Caco-2 (cell line): ENCODE results near the gene INHBB. TPM values are rescaled to one million over a fixed set of nuclear protein-coding genes. Genes with fewer than 3 reads are reported as not detected.
A peak's percentile ranks its signal among the peaks of the same experiment; 100 is the strongest.

ENCODE experiments used
- BruUV-seq: library from RNA; stranded (reverse); fragments of 400-500 nt; replicated peaks from 2 replicates; lab custom pipeline; 2021; lab: Mats Ljungman, UMichigan
- CTCF ChIA-PET: fragments of 300-600 bp; sonication (Branson Sonifier 250); formaldehyde crosslinking; loops from one replicate; lab custom pipeline; 2022; ENCODE audit warnings: antibody characterized with exemption; lab: Charles Lee
- POLR2A ChIA-PET: fragments of 300-600 bp; sonication (Branson Sonifier 250); formaldehyde crosslinking; loops from one replicate; lab custom pipeline; 2022; ENCODE audit warnings: antibody characterized with exemption; lab: Charles Lee
- DNase-seq, 2 experiments: peaks; one replicate each; pipeline versions ENCODE4 v3.0.0 to v3.0.0-alpha.2; 2020 to 2022
- H3K27me3 ChIP-seq: replicated peaks from 2 replicates; pipeline ENCODE4 v1.6.0; 2011; ENCODE audit warnings: low read length; ENCODE audit not compliant: control insufficient read depth, insufficient read depth
- H3K36me3 ChIP-seq: 2 replicates; pipeline ENCODE4 v1.5.1; 2011; ENCODE audit warnings: low read length; ENCODE audit not compliant: control insufficient read depth, insufficient read depth
- H3K4me1 ChIP-seq: fragments of 250-450 bp; sonication (Bioruptor Pico); 2 replicates; pipeline ENCODE4 v1.5.1; 2020; ENCODE audit warnings: mild to moderate bottlenecking
- H3K4me3 ChIP-seq: 2 replicates; pipeline ENCODE4 v1.5.1; 2011; ENCODE audit warnings: low read depth, mild to moderate bottlenecking, control low read depth, low read length
- H3K9me3 ChIP-seq: fragments of 250-450 bp; sonication (Bioruptor Pico); 2 replicates; pipeline ENCODE4 v1.5.1; 2020; ENCODE audit warnings: mild to moderate bottlenecking, moderate library complexity
- H3K27ac Mint-ChIP-seq: one replicate; pipeline ENCODE4 v1.8.0; 2022; ENCODE audit warnings: mixed read lengths; ENCODE audit not compliant: unreplicated experiment
- H3K27me3 Mint-ChIP-seq: one replicate; pipeline ENCODE4 v1.8.0; 2022; ENCODE audit warnings: mixed read lengths; ENCODE audit not compliant: insufficient read depth, unreplicated experiment
- H3K36me3 Mint-ChIP-seq: one replicate; pipeline ENCODE4 v1.8.0; 2022; ENCODE audit warnings: mild to moderate bottlenecking, mixed read lengths; ENCODE audit not compliant: insufficient read depth, unreplicated experiment
- H3K4me1 Mint-ChIP-seq: one replicate; pipeline ENCODE4 v1.8.0; 2022; ENCODE audit warnings: low read depth, mixed read lengths; ENCODE audit not compliant: unreplicated experiment
- H3K4me3 Mint-ChIP-seq: one replicate; pipeline ENCODE4 v1.8.0; 2022; ENCODE audit warnings: mild to moderate bottlenecking, moderate library complexity, mixed read lengths; ENCODE audit not compliant: unreplicated experiment
- H3K9me3 Mint-ChIP-seq: one replicate; pipeline ENCODE4 v1.8.0; 2022; ENCODE audit warnings: mixed read lengths; ENCODE audit not compliant: unreplicated experiment
- intact Hi-C: fragments of 100-400 bp; cut with micrococcal nuclease; formaldehyde crosslinking; loops from one replicate; pipeline ENCODE4 v1.10.0; 2022; ENCODE audit not compliant: unreplicated experiment
- total RNA-seq: library from RNA; stranded (reverse); gene quantifications from 2 replicates; pipeline ENCODE4 v1.2.3, GENCODE V29; 2022
- TF ChIP-seq, protein P1 (sequence below), 2 experiments: fragments of 200-600 bp in 1 of 2; IDR thresholded peaks; 1 replicate in 1 of 2; 2 replicates in 1 of 2; pipeline versions ENCODE4 v1.5.1 to v1.8.0; 2011 to 2022; ENCODE audit warnings: antibody characterized with exemption in 1 of 2, control low read depth in 1 of 2, inconsistent platforms in 1 of 2, low read depth in 1 of 2, low read length in 1 of 2, mild to moderate bottlenecking in 1 of 2, moderate library complexity in 1 of 2; ENCODE audit not compliant: insufficient read depth in 1 of 2, severe bottlenecking in 1 of 2, unreplicated experiment in 1 of 2

The INHBB gene
- total RNA-seq, 1 experiment from 2014 or later = 28.9 TPM

DNA sequence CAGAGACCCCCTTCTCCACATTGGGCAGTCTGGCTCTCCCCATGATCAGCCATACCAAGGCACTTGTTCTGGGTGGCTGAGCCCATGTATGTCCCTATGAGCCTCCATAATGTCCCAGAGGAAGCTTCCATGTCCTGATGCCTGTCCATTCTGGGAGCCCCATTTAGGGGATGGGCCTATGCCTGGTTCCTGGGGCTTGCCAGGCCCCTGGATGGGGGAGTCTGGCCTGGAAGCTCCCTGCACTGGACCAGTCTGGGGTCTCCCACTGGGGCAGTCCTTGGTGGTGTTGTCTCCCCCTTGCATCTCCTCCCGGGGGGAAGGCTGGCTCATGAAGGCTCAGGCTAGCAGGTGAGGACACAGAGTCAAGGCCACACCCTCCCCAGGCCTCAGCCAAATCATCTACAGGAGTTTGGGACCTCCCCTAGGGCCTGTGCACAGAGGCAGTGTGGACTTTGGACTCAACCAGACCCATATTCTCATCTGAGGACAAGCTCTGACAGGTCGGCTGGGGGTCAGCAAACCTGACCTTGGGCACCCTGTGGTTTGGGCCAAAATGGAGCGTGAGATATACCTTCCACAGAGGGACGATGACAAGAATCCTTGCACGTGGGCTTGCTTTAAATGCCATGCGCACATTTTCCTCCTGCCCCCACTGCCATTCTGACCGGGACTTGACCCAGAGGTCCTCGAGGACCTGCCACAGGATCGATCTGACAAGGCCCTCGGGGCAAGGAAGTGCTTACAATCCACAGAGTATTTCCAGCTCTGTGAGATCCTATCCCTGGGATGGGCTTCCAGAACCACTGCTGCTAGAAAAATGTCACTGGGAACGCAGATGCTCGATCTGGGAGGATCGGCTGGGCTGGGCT is 38.8 kb downstream of the INHBB start:
- no peaks in the 10 kb centered on the region for H3K27me3 Mint-ChIP-seq
- CTCF ChIA-PET = interaction anchor here (0.6 kb wide), 1 partner anchor 36 kb away, joined by 4 read pairs; no protein-coding TSS in a partner anchor
- peak; percentile 51 to 71 for DNase-seq
- no peaks in the 10 kb centered on the region for H3K36me3 Mint-ChIP-seq
- H3K27ac Mint-ChIP-seq = no peak overlapping the region
- BruUV-seq = no TSS peak
- TF ChIP-seq, protein P1, sequence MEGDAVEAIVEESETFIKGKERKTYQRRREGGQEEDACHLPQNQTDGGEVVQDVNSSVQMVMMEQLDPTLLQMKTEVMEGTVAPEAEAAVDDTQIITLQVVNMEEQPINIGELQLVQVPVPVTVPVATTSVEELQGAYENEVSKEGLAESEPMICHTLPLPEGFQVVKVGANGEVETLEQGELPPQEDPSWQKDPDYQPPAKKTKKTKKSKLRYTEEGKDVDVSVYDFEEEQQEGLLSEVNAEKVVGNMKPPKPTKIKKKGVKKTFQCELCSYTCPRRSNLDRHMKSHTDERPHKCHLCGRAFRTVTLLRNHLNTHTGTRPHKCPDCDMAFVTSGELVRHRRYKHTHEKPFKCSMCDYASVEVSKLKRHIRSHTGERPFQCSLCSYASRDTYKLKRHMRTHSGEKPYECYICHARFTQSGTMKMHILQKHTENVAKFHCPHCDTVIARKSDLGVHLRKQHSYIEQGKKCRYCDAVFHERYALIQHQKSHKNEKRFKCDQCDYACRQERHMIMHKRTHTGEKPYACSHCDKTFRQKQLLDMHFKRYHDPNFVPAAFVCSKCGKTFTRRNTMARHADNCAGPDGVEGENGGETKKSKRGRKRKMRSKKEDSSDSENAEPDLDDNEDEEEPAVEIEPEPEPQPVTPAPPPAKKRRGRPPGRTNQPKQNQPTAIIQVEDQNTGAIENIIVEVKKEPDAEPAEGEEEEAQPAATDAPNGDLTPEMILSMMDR (IDR thresholded peaks at IDR 0.05; ENCODE audit: insufficient read depth in 1 of 2, low read depth in 1 of 2, low read length in 1 of 2, severe bottlenecking in 1 of 2, unreplicated experiment in 1 of 2) = no peak
- Histone ChIP-seq H3K4me1 (peaks cover 22% of the 10 kb centered on the region), H3K27me3 (no peaks in the 10 kb centered on the region), H3K36me3 (no peaks in the 10 kb centered on the region), H3K4me3 (no peak overlapping the region), H3K9me3 (no peaks in the 10 kb centered on the region)
- H3K4me1 Mint-ChIP-seq = no peaks in the 10 kb centered on the region
- H3K9me3 Mint-ChIP-seq = no peaks in the 10 kb centered on the region
- H3K4me3 Mint-ChIP-seq = no peak overlapping the region
- intact Hi-C loops = loop anchor here (1.0 to 2.0 kb wide), 2 partner anchors 19 to 52 kb away; no protein-coding TSS in a partner anchor
- POLR2A ChIA-PET = no interaction called here

DNA sequence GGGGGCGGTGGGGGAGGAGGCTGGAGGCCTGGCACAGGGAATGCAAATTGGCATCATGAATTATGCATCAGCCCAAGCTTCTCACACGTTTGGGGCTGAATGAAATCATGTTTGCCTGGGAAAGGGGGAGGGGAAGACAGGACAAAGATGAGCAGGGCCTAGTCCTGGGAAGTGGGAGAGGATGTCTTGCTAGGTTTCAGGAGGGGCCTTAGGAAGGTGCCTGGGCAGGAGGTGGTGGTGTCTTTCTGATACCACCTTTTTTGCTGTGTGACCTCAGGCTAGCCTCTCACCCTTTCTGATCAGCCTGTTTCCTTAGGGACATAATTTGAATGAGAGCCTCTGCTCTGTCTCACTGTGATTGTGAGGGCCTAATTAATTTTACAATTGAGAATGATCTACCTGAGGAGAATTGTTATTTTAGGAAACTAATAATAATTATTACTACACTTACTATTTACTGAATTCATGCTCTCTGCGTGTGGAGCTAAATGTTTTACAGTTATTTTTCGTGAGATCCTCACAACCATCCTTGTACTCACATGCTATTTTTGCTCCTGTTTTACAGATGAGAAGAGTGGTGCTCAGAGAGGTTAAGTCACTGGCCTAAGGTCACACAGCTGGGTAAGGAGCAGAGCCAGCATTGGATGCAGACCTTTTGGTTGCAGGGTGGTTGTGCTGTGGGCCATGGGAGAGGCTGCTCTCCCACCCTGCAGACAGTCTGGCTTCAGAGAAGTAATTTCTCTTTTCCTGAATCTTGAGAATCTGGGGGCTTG is 39.6 kb downstream of the INHBB start:
- H3K4me3 Mint-ChIP-seq = no peak overlapping the region
- H3K4me3 ChIP-seq = no peak overlapping the region
- H3K27me3 ChIP-seq = no peaks in the 10 kb centered on the region
- BruUV-seq = no TSS peak
- no peaks in the 10 kb centered on the region for H3K9me3 ChIP-seq
- H3K4me1 Mint-ChIP-seq = no peaks in the 10 kb centered on the region
- no peaks in the 10 kb centered on the region for H3K27me3 Mint-ChIP-seq
- H3K27ac Mint-ChIP-seq = no peak overlapping the region
- H3K4me1 ChIP-seq = peaks cover 22% of the 10 kb centered on the region
- TF ChIP-seq, protein P1 (IDR thresholded peaks at IDR 0.05; ENCODE audit: insufficient read depth in 1 of 2, low read depth in 1 of 2, low read length in 1 of 2, severe bottlenecking in 1 of 2, unreplicated experiment in 1 of 2) = no peak
- POLR2A ChIA-PET = no interaction called here
- intact Hi-C loops = loop anchor here (1.0 to 2.0 kb wide), 2 partner anchors 18 to 51 kb away; no protein-coding TSS in a partner anchor
- DNase-seq = no peak
- CTCF ChIA-PET = interaction anchor here (0.6 kb wide), 1 partner anchor 37 kb away, joined by 4 read pairs; no protein-coding TSS in a partner anchor
- no peaks in the 10 kb centered on the region for H3K36me3 ChIP-seq
- H3K9me3 Mint-ChIP-seq = no peaks in the 10 kb centered on the region
- no peaks in the 10 kb centered on the region for H3K36me3 Mint-ChIP-seq
